ENCODE data around the gene ERICH4.
A peak's percentile ranks its signal among the peaks of the same experiment; 100 is the strongest.
"Not testable (repeated sequence)": the region's sequence is repeated elsewhere in the genome, so short reads cannot be mapped to it uniquely, and the experiment has no call there.

The ERICH4 gene, protein sequence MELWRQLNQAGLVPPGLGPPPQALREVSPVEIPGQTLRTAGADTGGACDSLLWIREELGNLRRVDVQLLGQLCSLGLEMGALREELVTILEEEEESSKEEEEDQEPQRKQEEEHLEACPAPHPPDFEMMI

DNA sequence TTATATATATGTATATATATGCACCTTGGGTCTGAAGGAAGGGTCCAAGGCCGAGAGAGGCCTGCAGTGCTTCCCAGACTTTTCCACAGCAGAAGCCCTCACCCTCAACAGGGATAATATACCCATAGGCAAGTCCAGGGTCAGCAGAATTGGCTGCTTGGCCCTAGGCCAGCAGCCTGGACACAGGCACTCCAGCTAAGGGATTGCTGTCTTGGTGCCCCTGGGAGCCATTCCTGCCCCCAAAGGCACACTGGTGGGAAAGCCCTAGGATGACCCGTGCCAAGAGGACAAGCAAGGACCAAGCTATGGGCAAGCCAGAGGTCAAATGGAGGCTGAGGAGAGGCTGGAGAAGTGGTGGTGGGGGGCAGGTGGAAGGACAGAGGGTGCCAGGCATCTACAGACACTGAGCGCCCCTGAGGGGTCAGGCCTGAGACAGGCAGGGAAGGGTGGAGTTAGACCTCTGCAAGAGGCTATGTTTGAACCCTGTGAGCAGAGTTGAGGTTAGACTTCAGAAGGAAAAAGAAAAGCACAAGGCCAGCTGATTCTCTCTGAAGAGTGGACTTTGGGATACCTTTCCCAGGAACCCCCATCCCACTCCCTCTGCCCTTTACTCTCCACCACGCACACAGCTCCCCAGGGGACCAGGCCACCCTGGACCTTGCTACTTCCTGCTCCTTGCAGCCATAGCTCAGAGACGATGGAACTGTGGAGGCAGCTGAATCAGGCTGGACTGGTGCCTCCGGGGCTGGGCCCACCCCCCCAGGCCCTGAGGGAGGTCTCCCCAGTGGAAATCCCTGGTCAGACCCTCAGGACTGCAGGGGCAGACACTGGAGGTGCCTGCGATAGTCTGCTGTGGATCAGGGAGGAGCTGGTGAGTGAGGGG, at the start of gene ERICH4:
Gene ERICH4 (plus strand): TSS at position 684 of the 883 bp plus-strand sequence. CDS start 14 bp downstream, at position 698.
- no peak for DNase-seq (ENCODE audit: low spot score)

DNA sequence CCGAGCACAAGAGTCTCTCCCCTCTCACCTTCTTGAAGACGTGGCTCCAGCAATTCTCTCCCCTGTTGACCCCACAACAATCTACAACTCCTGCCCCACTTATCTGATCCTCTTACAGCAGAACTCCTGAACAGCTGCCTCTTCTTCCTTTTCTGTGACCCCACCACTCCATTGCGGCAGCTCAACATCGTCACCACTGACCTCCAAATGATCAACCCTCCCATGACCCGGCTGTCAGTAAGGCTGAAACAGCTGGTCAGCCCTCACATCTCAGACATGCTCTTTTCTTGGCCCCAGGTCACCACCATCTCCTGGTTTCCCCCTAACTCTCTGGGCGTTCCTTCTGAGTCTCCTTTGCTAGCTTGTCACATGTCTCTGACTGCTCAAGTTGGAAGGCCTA, 47.6 kb upstream of the ERICH4 start:
- no peak for DNase-seq (ENCODE audit: low spot score)

DNA sequence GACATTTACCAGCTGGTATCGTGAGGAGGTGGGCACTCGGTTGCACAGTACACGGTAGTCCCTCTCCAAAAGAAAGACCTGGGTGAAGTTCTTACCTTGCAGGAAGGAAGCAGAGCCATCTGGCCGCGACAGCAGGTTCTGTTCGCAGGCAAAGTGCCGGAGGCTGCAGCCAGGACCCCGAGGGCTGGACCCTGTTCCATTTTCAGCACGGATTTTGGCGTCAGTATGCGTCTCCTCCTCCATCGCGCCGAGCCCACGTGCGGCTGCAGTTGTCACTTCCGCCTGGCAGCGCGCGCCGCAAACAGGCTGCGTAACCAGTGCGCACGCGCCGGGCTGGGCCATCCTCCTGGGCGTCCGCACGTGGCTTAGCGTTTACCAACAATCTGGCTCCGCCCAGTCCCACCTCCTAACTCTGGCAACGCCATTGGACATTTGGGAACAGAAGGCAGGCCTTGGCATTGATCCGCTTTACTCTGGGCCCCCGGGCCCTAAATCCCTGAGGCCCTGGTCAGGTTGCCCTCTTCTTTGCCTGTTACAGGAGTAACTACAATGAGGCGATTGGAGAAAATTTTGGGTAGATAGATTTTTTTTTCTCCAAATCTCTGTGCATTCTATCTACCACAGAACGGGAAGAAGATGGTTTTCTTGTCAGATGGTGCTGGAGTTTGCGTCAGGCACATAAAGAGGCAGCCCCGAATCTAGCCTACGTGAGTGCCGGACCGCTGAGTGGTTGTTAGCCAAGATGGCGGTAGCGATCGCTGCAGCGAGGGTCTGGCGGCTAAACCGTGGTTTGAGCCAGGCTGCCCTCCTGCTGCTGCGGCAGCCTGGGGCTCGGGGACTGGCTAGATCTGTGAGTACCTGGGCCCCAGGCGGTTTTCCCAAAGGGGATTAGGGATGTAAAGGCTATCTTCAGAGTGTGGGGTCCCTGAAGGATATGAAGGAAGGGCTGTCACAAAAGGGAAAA, 45.6 kb upstream of the ERICH4 start, which contains the start of the genes BCKDHA and EXOSC5:
Gene BCKDHA (plus strand): TSS at position 733 of the 964 bp plus-strand sequence. CDS start 10 bp downstream, at position 743.
Gene EXOSC5 (minus strand): TSS at position 274 of the 964 bp plus-strand sequence. CDS start 31 bp downstream, at position 243.
- DNase-seq (ENCODE audit: low spot score): peak; percentile 100

DNA sequence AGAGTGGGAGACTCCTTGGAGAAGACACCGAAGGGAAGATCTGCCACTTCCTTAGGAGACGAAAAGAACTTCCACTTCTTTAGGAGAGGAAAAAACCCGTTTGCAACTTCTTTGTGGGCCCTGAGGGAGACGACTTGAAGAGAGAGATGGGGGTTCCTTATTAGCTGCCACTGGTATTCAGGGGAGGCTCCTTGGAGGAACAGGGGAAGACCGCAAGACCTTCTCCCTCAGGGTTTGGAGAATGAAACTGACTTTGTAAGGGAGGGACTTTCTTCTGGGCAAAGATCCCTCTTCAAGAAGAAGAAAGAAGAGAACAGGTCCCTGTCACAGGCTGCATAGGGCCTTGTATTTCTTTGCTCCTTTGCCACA, 44.9 kb upstream of the ERICH4 start:
- no peak for DNase-seq (ENCODE audit: low spot score)

DNA sequence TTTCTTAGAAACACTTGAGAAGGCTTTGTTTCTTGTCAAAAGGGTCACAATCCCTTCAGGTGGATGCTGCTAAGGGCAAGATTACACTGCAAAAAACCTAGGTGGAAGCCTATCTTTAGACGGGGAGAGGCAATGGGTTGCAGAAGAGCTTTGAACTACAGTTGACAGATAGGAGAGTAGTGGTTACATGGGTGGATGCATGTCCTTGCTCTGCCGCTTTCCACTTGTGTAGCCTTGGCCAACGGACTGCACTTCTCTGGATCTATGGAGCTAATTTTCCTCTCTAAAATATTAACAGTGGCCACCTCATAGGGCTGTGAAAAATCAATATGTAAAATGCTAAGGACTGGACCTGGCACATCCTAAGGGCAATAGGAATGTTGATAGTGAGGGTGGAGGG, 44.4 kb upstream of the ERICH4 start:
- no peak for DNase-seq (ENCODE audit: low spot score)

DNA sequence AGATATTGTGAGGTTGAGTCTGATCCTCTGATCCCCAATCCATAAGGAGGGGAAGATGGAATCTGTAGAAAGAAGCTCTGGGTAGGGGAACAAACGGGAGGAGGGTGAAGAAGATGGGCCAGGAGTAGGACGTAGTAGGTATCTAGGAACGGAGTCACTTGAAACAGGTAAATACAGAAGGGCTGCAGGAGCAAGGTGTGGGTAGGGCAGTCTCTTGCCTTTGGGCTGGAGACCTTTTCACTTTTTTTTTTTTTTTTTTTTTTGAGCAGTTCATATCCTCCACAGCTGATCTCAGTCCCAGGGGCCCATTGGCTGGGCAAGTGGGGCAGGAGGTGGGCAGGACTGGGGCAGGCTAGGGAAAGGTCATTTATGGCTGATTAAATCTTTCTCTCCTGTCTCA, 43.9 kb upstream of the ERICH4 start:
- DNase-seq (ENCODE audit: low spot score): no peak

DNA sequence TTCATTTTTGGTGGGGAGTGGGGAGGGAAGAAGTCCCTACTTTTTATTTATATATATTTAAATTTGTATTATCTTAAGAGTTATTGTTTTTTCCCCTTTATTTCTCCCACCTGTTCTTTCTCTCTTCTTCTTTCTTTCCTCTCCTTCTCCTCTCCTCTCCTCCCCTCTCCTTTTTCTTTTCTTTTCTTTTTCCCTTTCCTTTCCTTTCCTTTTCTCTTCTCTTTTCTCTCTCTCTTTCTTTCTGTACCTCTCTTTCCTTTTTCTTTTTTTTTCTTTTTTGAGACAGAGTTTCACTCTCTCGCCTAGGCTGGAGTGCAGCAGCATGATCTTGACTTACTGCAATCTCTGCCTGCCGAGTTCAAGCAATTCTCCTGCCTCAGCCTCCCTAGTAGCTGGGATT, 43.4 kb upstream of the ERICH4 start:
- no peak for DNase-seq (ENCODE audit: low spot score)

DNA sequence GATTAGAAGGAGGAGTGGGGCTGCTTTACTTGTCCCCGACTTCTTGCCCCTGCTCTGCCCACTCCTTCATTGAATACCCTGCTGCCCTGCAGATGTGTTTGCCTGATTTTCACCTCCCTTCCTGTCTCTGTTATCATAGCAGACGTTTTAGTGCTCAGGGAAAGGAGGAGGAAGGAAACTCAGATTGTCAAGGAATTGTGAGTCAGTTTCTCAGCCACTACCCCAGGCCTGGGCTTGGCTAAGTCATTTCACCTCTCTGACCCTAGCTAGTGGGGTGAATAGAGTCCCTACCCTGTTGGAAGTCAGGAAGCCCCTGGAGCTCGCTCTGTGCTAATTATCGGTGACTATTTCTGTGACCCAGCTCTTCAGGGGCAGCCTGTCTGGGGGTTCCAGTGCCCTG, 41.5 kb upstream of the ERICH4 start:
- no peak for DNase-seq (ENCODE audit: low spot score)

DNA sequence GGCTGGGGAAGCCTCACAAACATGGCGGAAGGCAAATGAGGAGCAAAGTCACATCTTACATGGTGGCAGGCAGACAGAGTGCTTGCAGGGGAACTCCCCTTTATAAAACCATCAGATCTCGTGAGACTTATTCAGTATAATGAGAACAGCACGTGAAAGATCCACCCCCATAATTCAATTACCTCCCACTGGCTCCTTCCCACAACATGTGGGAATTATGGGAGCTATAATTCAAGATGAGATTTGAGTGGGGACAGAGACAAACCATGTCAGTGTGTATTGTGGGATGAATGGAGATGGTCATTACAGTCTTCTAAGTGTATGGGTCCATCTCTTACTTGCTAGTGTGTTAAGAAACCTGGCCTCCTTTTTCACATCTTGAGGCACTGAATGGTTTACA, 40.9 kb upstream of the ERICH4 start:
- DNase-seq (ENCODE audit: low spot score): no peak

DNA sequence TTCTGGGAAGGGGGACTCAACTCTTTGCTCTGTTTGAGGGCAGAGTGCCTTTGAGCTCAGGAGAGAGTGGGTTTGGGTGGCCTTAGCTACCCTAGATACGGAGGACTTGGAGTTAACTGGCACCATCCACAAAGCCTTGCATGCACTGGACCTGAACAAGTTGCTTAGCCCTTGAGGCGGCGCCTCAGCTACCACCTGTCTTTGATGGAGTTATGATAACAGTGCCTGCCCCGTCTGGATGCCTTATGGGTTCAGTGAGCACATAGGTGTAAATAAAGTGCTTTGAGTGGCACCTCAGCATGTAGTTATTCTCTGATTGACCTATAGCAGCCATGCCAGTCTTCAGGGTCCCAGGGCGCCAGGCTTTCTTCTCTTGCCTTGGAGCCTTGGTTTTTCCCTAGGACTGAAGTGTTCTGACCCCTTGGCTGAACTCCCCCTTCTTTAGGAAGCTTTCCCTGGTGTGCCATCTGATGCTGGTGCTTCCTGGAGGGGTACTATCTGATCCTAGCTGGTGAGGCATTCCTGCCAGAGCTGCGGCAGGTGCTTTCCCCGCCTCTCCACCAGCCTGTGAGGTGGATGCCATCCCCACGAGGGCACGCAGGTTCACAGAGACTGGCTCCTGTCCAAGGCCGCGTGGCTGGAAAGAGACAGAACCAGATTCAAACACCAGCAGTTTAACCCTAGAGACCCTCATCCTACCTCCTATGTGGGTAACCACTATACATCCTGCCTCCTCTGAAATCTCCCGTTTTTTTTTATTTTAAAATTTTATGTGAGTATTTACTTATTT, 39.6 kb upstream of the ERICH4 start:
- DNase-seq (ENCODE audit: low spot score): no peak

DNA sequence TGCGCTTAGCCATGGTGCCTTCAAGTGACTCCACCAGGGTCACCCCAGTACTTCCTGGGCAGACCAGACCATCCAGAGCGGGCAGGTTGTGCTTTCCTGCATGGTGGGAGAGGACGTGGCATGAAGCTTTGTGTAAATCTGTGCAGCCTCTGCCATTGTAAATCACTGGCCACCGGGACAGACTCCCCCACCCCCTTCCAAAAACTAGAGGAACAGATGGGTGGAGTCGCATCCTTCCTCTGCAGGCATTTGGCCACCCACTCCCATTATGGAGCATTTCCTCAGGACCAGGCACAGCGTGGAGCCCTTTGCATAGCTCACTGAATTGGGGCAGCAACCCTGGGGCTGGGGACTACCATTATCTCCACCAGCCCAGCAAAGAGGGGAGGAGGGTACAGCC, 37.2 kb upstream of the ERICH4 start:
- no peak for DNase-seq (ENCODE audit: low spot score)

DNA sequence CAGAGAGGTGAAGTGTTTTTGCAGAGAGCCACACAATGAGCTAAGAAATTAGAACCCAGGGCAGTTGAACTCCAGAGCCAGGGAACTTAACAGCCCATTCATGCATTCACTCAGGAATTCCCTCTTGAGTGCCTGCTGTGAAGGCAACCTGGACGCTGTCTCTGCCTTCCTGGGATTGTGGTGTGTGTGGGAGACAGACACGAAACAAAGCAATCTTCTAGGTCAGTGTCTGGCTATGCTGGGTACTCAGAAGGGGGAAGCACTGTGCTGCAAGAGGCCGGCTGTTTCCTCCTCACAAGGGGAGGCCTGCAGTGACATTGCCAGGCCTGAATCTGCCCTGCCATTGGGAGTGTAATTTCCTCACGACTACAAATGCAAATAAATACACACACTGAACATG, 35.7 kb upstream of the ERICH4 start:
- no peak for DNase-seq (ENCODE audit: low spot score)

DNA sequence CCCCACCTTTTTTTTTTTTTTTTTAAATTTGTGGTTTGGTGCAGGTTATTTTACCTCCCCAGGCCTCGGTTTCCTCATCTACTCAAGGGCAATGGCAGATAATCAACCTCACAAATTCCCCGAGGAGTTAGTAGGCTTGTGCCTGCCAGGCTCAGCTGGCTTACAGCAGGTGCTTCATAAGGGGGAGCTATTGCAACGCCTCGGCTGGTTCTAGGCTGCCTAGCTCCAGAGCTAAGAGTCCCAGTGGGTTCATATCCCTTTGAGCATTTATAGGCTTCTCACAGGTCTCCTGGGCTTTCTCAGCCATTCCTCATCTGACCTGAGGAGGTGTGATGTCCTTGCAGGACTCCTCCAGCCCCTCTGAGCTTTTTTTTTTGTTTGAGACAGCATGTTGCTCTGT, 34.7 kb upstream of the ERICH4 start:
- no peak for DNase-seq (ENCODE audit: low spot score)

DNA sequence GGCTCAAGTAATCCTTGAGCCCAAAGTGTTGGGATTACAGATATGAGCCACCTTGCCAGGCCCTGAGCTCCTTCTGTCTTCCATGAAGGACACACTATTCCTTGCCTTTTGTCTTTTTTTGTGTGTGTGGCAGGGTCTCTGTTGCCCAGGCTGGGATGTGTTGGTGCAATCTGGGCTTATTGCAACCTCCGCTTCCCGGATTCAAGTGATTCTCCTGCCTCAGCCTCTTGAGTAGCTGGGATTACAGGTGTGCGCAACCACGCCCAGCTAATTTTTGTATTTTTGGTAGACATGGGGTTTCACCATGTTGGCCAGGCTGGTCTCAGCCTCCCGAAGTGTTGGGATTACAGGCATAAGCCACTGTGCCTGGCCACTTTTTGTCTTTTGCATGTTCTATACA, 34.1 kb upstream of the ERICH4 start:
- DNase-seq (ENCODE audit: low spot score): not testable (repeated sequence)

DNA sequence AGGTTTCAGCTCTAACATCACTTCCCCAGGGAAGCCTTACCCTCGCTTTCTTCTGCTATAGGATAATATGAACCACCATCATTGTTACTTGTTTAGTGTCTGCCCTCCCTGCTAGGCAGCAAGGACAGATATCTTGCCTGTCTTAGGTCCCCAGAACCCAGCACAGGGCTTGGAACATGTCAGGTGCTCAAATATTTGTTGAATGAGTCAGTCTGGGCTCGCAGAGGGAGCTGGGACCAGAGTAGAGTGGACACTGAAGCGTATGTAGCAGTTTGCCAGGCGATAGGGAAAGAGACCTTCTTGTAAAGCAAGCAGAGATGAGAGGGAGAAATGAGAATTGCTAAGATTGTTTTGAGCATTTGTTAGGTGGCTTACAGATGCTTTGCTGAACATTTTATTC, 33.7 kb upstream of the ERICH4 start:
- DNase-seq (ENCODE audit: low spot score): no peak

DNA sequence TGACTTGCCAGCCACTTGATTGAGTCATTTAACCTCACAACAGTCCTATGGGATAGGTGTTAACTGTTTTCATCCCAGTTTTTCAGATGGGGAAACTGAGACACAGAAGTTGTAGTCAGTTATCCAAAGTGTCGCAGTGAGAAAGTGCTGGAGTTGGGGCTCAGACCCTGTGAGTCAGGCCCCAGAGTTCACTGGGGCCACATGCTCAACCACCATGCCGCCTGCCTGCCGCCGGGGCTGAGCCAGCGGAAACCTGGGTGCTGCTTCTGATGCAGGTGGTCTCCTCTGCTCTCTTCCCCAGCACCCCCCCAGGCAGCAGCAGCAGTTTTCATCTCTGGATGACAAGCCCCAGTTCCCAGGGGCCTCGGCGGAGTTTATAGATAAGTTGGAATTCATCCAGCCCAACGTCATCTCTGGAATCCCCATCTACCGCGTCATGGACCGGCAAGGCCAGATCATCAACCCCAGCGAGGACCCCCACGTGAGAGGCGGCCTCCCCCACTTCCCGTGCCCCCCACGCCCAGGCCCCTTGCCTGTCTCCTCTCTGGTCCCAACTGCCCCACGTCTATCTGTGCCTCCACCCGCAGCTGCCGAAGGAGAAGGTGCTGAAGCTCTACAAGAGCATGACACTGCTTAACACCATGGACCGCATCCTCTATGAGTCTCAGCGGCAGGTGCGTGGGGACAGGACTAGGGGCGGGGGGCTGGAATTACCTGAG, 32.5 kb upstream of the ERICH4 start:
- DNase-seq (ENCODE audit: low spot score): no peak

DNA sequence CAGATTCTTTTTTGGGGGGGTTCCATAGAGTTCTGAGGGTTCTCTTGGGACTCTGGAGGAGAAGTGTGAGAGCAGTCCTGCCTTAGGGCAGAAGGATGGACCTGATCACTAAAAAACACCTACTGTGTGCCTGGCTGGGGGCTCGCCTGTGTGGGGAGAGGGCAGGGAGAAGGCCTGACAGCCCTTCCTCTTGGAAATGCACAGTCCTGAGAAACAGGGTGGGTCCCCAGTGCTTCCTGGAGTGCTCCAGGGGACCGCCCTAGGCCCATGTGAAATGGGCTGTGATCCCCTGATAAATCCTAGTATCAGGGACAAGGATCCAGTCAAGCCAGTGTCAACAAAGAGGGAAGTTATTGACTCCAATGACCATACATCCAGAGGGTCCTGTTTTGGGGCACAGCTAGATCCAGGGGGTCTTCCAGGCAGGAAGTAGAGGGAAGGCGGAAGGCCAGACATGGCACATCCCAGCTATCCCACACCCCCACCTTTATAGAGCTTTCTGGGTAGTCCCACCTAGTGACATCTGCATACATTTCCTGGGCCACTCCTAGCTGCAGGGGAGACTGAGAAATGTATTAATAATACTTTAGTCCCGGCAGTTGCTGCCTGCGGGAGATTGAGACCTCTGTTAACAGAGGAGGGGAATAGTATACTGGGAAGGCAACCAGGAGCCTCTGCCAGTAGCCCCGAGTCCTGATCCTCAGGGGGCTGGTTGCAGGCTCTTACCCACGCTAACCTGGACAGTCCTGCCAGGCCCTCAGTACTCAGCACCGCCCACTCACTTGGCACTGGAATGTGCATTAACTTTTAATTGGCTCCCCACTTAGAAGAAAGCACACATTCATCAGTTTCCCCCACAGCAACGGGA, 31.6 kb upstream of the ERICH4 start:
- no peak for DNase-seq (ENCODE audit: low spot score)

DNA sequence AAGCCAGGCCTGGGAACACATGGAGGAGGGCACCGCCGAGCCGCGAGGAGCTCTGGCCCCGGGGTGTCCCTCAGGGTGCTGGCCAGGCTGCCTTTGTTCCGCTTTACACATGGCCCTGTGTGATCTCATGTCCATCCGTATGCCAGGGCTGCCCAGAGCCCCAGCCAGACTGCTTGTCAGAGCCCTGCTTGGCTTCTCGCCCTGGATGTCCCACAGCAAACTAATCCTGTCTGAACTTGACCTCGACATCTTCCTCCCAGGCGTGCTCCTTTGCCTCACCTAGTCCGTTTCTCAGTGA, 31.0 kb upstream of the ERICH4 start:
- DNase-seq (ENCODE audit: low spot score): no peak

DNA sequence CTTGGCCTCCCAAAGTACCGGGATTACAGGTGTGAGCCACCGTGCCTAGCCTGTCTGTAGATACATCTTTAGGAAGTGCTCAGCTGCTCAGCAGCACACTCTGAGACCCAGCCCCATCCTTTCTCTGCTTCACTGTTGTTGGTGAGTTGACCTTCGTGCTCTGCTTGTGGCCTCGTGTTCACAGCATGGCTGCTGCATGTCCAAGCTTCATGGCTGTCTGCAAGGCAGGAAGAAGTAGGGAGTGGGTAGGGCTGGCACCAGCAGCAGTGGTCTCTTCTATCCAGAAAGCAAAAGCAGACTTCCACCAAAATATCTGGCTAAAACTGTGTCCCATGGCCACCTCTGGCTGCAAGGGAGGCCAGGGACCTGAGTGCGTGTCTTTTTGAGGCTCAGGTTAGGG, 30.0 kb upstream of the ERICH4 start:
- DNase-seq (ENCODE audit: low spot score): no peak

DNA sequence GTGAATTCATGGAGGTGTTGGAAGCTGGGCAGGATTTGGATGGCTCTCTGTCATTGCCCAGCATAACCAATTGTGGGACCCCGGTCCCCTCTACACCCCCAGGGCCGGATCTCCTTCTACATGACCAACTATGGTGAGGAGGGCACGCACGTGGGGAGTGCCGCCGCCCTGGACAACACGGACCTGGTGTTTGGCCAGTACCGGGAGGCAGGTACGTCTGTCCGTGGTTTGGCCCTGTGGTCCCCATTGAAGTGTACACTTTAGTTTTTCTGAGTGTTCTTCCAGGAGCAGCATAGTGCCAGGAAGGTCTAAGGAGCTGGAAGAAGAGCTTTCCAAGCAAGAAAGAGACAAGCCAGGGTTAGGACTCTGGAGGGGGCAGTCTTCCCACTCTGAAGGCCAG, 29.0 kb upstream of the ERICH4 start:
- DNase-seq (ENCODE audit: low spot score): no peak

Measured in AG20443 (cell line).